Measurements from ENCODE around the gene UGT1A5. TPM values are rescaled to one million over a fixed set of nuclear protein-coding genes. Genes with fewer than 3 reads are reported as not detected.

UGT1A5 gene
- total and polyA plus RNA-seq, 2 of the 8 experiments (the other 6 are each of a cell fraction or from before 2014, with no cell fraction given) = not detected

DNA sequence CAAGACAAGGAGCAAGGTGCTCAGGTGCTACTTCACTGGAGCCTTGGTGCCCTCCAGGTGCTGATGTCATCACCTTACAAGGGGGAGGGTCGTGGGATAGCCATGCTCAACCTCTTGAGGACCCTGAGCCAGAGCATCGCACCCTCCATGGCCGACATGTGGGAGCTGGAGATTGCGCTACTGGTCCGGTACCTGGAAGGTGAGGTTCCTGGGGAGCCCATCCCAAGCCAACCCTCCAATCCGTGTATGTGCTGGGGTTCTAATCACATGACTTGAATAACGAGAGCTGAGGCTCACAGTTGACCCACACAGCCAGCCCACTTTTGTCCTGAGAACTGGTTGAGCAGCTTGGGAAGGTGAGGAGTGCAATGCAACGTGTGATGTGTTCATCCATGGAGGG lies 91.3 kb downstream of the UGT1A5 start (continued):
- no peak for TF ChIP-seq POU5F1 (IDR thresholded peaks at IDR 0.05; ENCODE audit: low read depth, low read length)

Measured in H1 (cell line).